Hepatocyte (in vitro differentiated cells): Measurements from ENCODE around the gene CKS1B. TPM values are rescaled to one million over a fixed set of nuclear protein-coding genes. Genes with fewer than 3 reads are reported as not detected.
A peak's percentile ranks its signal among the peaks of the same experiment; 100 is the strongest.

Source experiments
- DNase-seq: peaks from one replicate; pipeline ENCODE4 v3.0.0-alpha.2; 2016; ENCODE audit warnings: low spot score
- H2AFZ ChIP-seq: fragments of 200-600 bp; sonication (generic); 2 replicates; pipeline ENCODE4 v1.6.0; 2016; ENCODE audit warnings: antibody characterized with exemption, mild to moderate bottlenecking
- H3K27ac ChIP-seq: fragments of 200-600 bp; sonication (generic); 2 replicates; pipeline ENCODE4 v1.5.1; 2016; ENCODE audit warnings: mild to moderate bottlenecking
- H3K27me3 ChIP-seq: fragments of 200-600 bp; sonication (generic); 2 replicates; pipeline ENCODE4 v1.6.1; 2016
- H3K36me3 ChIP-seq: fragments of 200-600 bp; sonication (generic); replicated peaks from 2 replicates; pipeline ENCODE4 v1.5.1; 2016; ENCODE audit warnings: low read depth; ENCODE audit not compliant: insufficient read depth
- H3K4me1 ChIP-seq: fragments of 200-600 bp; sonication (generic); 2 replicates; pipeline ENCODE4 v1.5.1; 2016; ENCODE audit warnings: mild to moderate bottlenecking, moderate library complexity; ENCODE audit not compliant: insufficient read depth
- H3K4me2 ChIP-seq: fragments of 200-600 bp; sonication (generic); 2 replicates; pipeline ENCODE4 v1.6.0; 2016
- H3K4me3 ChIP-seq: fragments of 200-600 bp; sonication (generic); 2 replicates; pipeline ENCODE4 v1.5.1; 2016; ENCODE audit warnings: mild to moderate bottlenecking
- H3K79me2 ChIP-seq: fragments of 200-600 bp; sonication (generic); 2 replicates; pipeline ENCODE4 v1.6.0; 2017; ENCODE audit warnings: mild to moderate bottlenecking
- H3K9me2 ChIP-seq: fragments of 200-600 bp; sonication (generic); replicated peaks from 2 replicates; pipeline ENCODE4 v1.6.0; 2017; ENCODE audit warnings: mild to moderate bottlenecking; ENCODE audit not compliant: insufficient read depth
- H3K9me3 ChIP-seq: fragments of 200-600 bp; sonication (generic); 2 replicates; pipeline ENCODE4 v1.5.1; 2016; ENCODE audit warnings: low read depth, mild to moderate bottlenecking
- H4K20me1 ChIP-seq: fragments of 200-600 bp; sonication (generic); 2 replicates; pipeline ENCODE4 v1.6.0; 2016; ENCODE audit warnings: mild to moderate bottlenecking; ENCODE audit not compliant: insufficient read depth, poor library complexity, severe bottlenecking
- EZH2 ChIP-seq: fragments of 200-600 bp; sonication (generic); IDR thresholded peaks from 2 replicates; pipeline ENCODE4 v1.6.1; 2016; ENCODE audit warnings: antibody characterized with exemption, mild to moderate bottlenecking, borderline replicate concordance
- EZH2phosphoT487 ChIP-seq: fragments of 200-600 bp; sonication (generic); IDR thresholded peaks from one replicate; pipeline ENCODE4 v1.6.1; 2018; ENCODE audit warnings: antibody characterized with exemption, mild to moderate bottlenecking, low read depth, moderate library complexity; ENCODE audit not compliant: unreplicated experiment, severe bottlenecking
- WGBS: methylation state at CpG from one replicate; pipeline ENCODE4 v1.1.6; 2016; ENCODE audit warnings: low lambda C conversion rate; ENCODE audit errors: missing lambda C conversion rate; 5-methylcytosine and 5-hydroxymethylcytosine counted together
- polyA plus RNA-seq: library from polyadenylated mRNA; unstranded; fragments of >200 nt; fragmentation: Nextera tagmentation; extraction: Ambion mirVana; gene quantifications from 2 replicates; pipeline ENCODE4 v1.2.1, GENCODE V29; 2016
- total RNA-seq: library from RNA; depleted of rRNA; stranded (reverse); fragments of >200 nt; gene quantifications from 2 replicates; pipeline ENCODE4 v1.2.3, GENCODE V29; 2014
- TF ChIP-seq, protein P1 (sequence below): fragments of 200-600 bp; sonication (generic); IDR thresholded peaks from 2 replicates; pipeline ENCODE4 v1.5.1; 2016; ENCODE audit warnings: antibody characterized with exemption, mild to moderate bottlenecking; ENCODE audit not compliant: poor library complexity

The CKS1B gene
- total and polyA plus RNA-seq, 2 experiments from 2014 or later, result 40.4 to 91.3 TPM

DNA sequence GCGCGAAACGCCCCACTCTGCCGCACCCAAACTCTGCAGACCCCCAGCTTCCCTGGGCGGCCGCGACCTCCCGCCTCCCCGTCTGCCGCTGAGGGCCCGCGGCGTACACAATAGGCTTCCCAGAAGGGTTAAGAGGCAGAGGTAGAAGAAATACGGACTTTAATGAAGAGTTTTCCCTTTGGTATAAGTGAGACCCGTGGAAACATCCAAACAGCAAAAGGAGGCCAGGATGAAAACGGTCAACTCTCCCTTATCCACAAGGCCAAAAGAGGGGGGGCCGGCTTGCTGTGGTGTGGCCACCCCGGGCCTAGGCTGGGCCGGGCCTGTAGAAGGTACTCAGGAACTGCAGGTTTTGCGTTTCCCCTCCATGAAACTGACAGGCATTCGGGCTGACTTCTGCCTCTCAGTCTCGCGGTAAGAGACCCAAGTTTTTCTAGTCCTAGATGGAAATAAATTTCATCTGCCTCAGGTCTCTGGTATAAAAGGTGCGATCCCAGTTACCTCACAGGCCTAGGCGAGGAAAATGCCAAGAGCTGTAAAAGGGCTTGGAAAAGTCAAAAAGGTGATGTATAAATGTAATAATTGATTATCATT lies 12.2 kb upstream of the CKS1B start:
- no peaks in the 10 kb centered on the region for H3K36me3 ChIP-seq
- H3K4me1 ChIP-seq, result peaks cover 23% of the 10 kb centered on the region
- H3K79me2 ChIP-seq, result peaks cover 74% of the 10 kb centered on the region
- H3K9me2 ChIP-seq, result no peaks in the 10 kb centered on the region
- no peaks in the 10 kb centered on the region for H4K20me1 ChIP-seq
- 9% methylated on average over 22 of the region's 25 CpGs for WGBS
- H3K4me2 ChIP-seq, result peak overlapping the region; percentile 97
- H3K27me3 ChIP-seq, result no peaks in the 10 kb centered on the region
- H2AFZ ChIP-seq, result peak overlapping the region; percentile 60
- H3K4me3 ChIP-seq, result peak overlapping the region; percentile 99
- no peak for DNase-seq
- peak overlapping the region; percentile 100 for H3K27ac ChIP-seq
- no peaks in the 10 kb centered on the region for H3K9me3 ChIP-seq
- TF ChIP-seq EZH2phosphoT487, result no peak
- TF ChIP-seq EZH2, result no peak
- TF ChIP-seq, protein P1, sequence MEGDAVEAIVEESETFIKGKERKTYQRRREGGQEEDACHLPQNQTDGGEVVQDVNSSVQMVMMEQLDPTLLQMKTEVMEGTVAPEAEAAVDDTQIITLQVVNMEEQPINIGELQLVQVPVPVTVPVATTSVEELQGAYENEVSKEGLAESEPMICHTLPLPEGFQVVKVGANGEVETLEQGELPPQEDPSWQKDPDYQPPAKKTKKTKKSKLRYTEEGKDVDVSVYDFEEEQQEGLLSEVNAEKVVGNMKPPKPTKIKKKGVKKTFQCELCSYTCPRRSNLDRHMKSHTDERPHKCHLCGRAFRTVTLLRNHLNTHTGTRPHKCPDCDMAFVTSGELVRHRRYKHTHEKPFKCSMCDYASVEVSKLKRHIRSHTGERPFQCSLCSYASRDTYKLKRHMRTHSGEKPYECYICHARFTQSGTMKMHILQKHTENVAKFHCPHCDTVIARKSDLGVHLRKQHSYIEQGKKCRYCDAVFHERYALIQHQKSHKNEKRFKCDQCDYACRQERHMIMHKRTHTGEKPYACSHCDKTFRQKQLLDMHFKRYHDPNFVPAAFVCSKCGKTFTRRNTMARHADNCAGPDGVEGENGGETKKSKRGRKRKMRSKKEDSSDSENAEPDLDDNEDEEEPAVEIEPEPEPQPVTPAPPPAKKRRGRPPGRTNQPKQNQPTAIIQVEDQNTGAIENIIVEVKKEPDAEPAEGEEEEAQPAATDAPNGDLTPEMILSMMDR, result no peak

DNA sequence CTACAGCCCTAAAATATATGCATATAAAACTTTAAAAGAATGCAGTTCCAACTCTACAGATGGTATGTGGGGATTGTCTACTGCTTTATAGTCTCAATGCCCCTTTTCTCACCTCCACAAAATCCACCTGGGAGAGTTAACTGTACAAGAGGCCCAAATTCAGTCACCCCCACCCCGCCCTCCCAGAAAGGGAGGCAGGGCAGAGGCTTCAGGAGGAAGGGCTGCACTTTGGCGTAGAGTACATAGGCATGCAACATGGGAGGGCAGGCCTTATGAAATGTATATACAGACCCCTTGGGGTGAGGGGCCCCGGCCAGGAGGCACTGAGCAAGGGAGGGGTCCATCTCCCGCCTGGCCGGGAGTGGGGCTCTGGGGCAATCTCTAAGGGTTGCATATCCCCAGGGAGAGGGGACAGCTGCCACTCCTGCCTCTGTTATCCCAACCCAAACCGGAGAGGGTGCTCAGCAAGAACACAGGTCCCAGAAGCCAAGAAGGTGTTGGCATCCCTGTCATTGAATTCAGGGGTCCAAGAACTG lies 11.6 kb upstream of the CKS1B start:
- no peaks in the 10 kb centered on the region for H3K9me2 ChIP-seq
- WGBS, result 82% methylated on average over 6 of the region's 6 CpGs
- no peak for DNase-seq
- H3K4me1 ChIP-seq, result peaks cover 19% of the 10 kb centered on the region
- H3K9me3 ChIP-seq, result no peaks in the 10 kb centered on the region
- no peak overlapping the region for H2AFZ ChIP-seq
- peak overlapping the region; percentile 100 for H3K27ac ChIP-seq
- H4K20me1 ChIP-seq, result no peaks in the 10 kb centered on the region
- peak overlapping the region; percentile 97 for H3K4me2 ChIP-seq
- peak overlapping the region; percentile 99 for H3K4me3 ChIP-seq
- H3K27me3 ChIP-seq, result no peaks in the 10 kb centered on the region
- H3K79me2 ChIP-seq, result peaks cover 79% of the 10 kb centered on the region
- no peak for TF ChIP-seq EZH2
- TF ChIP-seq, protein P1, result no peak
- no peak for TF ChIP-seq EZH2phosphoT487
- no peaks in the 10 kb centered on the region for H3K36me3 ChIP-seq

DNA sequence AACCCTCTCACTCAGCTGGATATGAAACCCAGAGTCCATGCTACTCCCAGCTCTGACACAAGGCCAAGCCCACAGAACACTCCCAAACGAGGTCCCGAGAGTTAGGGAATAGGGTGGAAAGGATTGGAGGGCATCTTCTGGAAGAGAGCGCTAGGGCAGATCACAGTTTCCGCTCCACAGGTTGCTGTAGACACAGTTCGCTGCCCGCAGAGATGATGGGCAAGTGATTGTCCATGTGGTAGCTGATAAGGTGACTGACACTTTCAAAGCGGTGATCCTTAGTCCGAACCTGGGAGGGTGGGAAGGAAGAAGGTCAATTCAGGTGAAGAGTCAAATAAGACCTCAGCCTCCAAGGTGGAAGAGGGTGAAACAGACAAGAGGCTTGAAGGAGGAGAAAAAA lies 10.8 kb upstream of the CKS1B start:
- no peaks in the 10 kb centered on the region for H3K27me3 ChIP-seq
- TF ChIP-seq EZH2phosphoT487, result no peak
- TF ChIP-seq, protein P1, result no peak
- H3K4me3 ChIP-seq, result no peak overlapping the region
- H3K9me2 ChIP-seq, result no peaks in the 10 kb centered on the region
- H4K20me1 ChIP-seq, result no peaks in the 10 kb centered on the region
- H2AFZ ChIP-seq, result no peak overlapping the region
- no peak overlapping the region for H3K4me2 ChIP-seq
- H3K36me3 ChIP-seq, result no peaks in the 10 kb centered on the region
- peak overlapping the region; percentile 12 for H3K27ac ChIP-seq
- H3K79me2 ChIP-seq, result peaks cover 82% of the 10 kb centered on the region
- peaks cover 19% of the 10 kb centered on the region for H3K4me1 ChIP-seq
- H3K9me3 ChIP-seq, result no peaks in the 10 kb centered on the region
- WGBS, result 90% methylated on average over 8 of the region's 8 CpGs
- DNase-seq, result no peak
